HG02938 (cell line): ENCODE measurements around the gene SFXN5.

ENCODE experiments used
- ATAC-seq: cut with Tn5 transposase; IDR thresholded peaks from one replicate; pipeline ENCODE4 v1.9.1; 2021; ENCODE audit warnings: mild to moderate bottlenecking, moderate library complexity; ENCODE audit not compliant: unreplicated experiment

SFXN5 gene

DNA sequence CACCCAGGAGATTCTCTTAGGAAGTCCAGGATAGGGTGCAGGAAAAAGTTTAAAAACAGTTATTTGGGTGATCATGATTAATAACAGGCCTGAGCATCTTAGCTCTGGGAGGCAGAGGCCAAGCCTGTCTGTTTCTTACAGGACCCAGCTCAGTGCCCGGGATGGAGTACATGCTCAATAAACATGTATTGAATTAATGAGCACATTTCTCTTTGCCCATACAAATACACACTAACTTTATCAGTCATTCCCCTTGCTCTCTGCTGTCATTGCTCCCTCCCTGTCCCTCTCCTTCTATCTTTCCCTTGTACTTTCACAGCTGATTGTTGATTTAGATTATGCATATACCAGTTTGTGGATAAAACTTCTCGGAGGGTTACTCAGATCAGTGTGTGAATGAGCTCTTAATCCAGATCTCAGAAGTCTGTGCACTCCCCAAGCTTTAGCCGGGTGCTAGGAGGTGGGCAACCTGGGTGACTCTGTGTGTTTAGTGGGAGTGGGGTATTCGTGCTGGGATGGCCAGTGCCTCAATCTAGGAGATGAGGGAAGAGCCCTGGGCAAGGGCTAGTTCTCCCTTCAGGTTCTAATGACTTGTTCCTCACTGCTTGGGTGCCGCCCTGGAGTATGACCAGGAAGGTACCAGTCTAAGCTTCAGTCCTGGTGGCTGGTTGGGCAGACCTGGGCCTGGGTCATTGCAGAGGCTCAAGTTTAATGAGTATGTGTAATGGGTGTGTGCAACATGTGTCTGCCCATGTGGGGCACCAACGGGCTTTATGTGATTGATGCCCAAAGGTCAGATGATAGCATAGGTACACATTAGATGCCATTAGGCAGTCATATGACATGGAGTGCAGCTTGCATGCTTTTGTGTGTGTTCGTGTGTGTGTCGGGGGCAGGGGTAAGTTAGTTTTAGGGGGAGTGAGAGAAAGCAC, 143.6 kb downstream of the SFXN5 start:
- ATAC-seq, result no peak

DNA sequence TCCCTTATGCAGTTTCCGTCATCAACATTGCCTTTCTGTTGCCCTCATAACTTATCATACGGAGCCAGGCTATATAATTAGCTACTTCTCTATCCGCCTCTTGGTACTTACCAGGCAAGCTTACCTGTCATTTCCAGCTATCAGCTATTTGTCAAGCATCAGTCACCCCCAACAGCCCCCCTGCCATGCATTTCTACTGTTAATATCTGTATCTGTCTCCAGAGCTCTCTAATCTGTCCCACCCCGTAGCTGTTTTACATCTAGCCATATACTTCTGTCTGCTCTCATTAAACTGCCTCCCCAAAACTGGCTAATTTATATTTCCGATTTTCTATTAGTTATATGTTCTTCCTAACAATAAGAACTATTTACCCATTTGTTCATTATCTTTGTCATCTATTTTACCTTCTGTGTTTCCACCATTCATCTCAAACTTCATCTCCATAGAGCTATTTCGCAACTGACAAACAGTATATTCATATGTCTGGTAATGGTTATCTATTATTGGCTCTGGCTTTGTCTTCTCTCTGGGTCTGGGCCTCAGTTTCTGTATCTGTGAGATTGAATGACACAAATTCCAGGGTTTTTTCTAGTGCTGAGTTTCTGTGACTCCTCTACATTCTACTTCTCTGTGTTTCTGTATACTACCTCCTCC, 144.6 kb downstream of the SFXN5 start:
- ATAC-seq, result no peak

- ATAC-seq, result no peak
Observed at GRCh38 chr2:72926368-72926767, 145.1 kb downstream of the SFXN5 start.

- ATAC-seq, result no peak
Observed at GRCh38 chr2:72925328-72925943, 146.1 kb downstream of the SFXN5 start.

GRCh38 chr2:72924353-72925240, 146.9 kb downstream of the SFXN5 start:
- peak; percentile 57 for ATAC-seq

DNA sequence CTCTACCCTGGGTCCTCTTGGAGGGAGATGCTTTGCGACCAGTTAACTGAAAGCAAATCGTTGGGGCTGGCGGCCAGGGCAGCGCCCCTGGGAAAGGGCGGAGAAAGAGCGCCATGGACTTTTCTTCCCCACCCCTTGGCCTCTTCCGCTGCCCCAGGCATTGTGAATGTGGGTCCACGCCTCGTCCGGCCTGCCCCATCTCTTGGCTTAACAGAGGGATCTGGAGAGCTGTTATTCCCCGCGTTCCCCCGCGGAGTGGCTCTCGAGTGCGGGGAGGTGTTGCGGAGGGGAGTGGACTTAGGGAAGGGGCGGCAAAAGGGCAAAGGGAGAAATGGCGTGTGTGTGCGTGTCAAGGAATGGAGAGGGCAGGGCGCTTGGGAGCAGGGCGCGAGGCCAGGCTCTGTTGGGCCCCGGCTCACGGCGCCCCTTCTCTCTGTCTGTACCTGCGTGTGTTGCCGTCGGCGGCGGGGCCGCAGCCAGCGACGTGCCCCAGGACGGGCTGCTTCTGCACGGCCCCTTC, 147.6 kb downstream of the SFXN5 start:
- no peak for ATAC-seq

DNA sequence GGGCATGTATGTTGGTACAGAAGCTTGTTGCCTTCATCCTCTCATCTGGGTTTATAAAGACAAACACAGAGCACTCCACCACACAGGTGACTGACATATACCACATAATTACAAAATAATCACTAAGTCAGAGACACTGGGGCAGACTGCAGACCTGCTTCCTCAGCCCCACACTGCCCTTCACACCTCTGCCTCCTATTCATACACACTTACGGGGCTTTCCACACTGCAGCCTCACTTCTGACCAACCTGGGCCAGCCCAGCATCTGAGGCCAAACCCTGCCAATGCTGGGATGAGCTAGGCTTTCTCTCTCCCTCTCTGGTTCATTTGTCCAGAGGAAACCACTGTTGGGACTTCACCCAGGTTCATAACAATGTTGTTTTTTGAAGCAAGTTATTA, 149.7 kb downstream of the SFXN5 start:
- ATAC-seq, result no peak

- ATAC-seq, result no peak
Observed at GRCh38 chr2:72921088-72921851, 150.2 kb downstream of the SFXN5 start.

DNA sequence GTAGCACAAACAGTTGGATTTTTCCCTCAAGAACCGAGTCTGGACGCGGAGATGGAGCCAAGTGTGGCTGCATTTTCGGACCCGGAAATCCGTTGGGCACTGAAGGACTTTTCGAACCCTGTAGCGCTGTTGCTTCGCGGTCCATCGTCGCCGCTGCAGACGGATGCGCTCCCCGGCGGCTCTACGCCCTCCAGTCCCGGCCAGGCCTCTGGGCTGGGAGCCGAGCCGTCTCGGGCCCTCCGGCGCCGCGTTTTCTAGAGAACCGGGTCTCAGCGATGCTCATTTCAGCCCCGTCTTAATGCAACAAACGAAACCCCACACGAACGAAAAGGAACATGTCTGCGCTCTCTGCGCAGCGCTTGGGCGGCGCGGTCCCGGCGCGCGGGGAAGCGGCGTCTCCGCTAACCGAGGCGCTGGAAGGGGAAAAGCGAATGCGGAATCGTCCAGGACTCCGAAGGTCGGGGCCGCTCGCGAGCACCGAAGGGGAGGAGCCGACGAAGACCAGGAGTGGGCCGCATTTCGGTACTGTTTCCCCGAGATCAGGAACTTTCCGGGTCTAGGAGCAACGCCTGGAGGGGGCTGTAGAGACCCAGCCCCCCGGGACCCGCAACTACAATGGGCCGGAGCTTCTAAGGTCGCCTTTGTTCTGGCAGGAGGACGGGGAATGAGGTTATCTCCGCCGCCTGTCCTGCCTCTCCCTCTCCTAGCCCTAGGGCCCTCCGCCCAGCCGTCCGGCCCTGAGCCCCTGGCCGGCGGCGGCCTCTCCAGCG, 151.0 kb downstream of the SFXN5 start:
- no peak for ATAC-seq

- ATAC-seq, result no peak
Observed at GRCh38 chr2:72919414-72920317, 151.8 kb downstream of the SFXN5 start.

DNA sequence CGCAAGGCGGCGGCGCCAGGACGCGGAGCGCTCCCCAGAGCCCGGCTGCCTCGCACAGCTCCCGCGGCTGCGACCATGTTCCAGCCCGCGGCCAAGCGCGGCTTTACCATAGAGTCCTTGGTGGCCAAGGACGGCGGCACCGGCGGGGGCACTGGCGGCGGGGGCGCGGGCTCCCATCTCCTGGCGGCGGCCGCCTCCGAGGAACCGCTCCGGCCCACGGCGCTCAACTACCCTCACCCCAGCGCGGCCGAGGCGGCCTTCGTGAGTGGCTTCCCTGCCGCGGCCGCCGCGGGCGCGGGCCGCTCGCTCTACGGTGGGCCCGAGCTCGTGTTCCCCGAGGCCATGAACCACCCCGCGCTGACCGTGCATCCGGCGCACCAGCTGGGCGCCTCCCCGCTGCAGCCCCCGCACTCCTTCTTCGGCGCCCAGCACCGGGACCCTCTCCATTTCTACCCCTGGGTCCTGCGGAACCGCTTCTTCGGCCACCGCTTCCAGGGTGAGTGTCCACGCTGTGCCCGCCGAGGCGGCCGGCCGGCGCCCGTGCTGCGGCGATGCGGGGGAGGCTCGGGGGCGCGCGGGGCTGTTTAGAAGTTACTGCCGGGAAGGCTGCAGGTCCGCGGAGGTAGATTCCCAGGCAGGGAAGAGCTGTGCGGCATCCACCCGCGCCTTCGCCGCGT, 153.5 kb downstream of the SFXN5 start:
- ATAC-seq, result no peak

GRCh38 chr2:72917138-72917876, 154.2 kb downstream of the SFXN5 start, which contains the start of gene EMX1:
TSS of gene EMX1 (plus strand) at chr2:72917519. CDS start at chr2:72917853, 334 bp downstream.
- no peak for ATAC-seq

DNA sequence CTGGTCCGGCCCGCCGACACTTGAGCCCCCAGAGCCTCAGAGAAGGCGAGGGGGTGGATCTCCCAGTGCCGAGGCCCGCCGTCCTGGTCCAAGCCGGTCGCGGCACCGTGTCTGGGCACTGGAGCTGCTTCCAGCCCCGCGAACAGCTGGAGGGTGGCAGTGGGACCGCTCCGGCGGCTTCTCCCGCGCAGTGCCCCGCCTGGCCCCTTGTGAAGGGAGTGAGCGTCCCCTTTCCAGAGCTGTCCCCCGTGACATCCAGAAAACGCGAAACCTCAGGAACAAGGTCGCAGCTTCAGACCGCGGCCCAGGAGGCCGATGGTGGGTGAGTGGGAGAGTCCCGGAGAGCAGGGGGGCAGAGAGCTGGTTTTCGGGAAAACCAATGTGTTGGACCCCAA, 154.8 kb downstream of the SFXN5 start:
- ATAC-seq, result no peak

GRCh38 chr2:72915907-72916742, 155.4 kb downstream of the SFXN5 start:
- peak; percentile 50 for ATAC-seq

DNA sequence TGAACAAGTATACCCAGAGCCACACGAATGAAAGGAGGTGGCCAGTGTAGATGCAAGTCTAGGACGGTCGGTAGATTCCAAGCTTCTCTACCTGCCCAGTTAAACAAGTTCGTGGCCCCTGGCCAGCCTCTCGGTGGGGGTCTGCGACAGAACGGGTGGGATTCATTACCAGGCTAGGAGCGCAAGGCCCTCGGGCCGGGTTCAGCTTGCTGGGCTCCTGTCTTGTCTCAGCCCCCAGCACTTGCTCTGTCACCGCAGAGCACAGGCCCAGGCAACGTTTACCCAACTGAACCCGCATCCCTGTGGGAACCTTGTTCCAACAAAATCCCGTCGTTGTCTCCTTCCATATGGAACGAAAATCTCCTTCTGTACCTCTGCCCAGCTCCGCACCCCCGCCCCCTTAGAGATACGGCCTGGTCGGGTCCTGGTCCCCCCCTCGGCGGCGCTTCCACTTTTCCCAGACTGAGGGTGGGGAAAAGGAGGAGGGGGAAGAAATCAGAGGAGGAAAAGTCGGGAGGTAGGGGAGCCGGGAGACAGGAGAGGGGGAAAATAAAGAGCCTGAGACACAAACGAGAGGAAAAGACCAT, 156.1 kb downstream of the SFXN5 start:
- no peak for ATAC-seq
